Mucosa of stomach (tissue), 1 donor: ENCODE results near the gene C20orf204.
"Not testable (repeated sequence)": the region's sequence is repeated elsewhere in the genome, so short reads cannot be mapped to it uniquely, and the experiment has no call there.

Experiments used
- H3K27me3 ChIP-seq: one replicate; pipeline ENCODE4 v1.7.0; 2013; ENCODE audit warnings: mild to moderate bottlenecking, low read length; ENCODE audit not compliant: control insufficient read depth, insufficient read depth
- H3K36me3 ChIP-seq: one replicate; pipeline ENCODE4 v1.7.0; 2013; ENCODE audit warnings: low read length; ENCODE audit not compliant: control insufficient read depth, insufficient read depth
- H3K4me1 ChIP-seq: one replicate; pipeline ENCODE4 v1.7.0; 2013; ENCODE audit warnings: mild to moderate bottlenecking, low read length; ENCODE audit not compliant: control insufficient read depth, insufficient read depth
- H3K4me3 ChIP-seq: one replicate; pipeline ENCODE4 v1.7.0; 2013; ENCODE audit warnings: low read length
- H3K9ac ChIP-seq: one replicate; pipeline ENCODE4 v1.7.0; 2013; ENCODE audit warnings: mild to moderate bottlenecking, low read length, moderate library complexity
- H3K9me3 ChIP-seq: one replicate; pipeline ENCODE4 v1.7.0; 2013; ENCODE audit warnings: mild to moderate bottlenecking, low read length, moderate library complexity; ENCODE audit not compliant: control insufficient read depth
- donor health status: Pancreatic carcinoma.

C20orf204 gene

DNA sequence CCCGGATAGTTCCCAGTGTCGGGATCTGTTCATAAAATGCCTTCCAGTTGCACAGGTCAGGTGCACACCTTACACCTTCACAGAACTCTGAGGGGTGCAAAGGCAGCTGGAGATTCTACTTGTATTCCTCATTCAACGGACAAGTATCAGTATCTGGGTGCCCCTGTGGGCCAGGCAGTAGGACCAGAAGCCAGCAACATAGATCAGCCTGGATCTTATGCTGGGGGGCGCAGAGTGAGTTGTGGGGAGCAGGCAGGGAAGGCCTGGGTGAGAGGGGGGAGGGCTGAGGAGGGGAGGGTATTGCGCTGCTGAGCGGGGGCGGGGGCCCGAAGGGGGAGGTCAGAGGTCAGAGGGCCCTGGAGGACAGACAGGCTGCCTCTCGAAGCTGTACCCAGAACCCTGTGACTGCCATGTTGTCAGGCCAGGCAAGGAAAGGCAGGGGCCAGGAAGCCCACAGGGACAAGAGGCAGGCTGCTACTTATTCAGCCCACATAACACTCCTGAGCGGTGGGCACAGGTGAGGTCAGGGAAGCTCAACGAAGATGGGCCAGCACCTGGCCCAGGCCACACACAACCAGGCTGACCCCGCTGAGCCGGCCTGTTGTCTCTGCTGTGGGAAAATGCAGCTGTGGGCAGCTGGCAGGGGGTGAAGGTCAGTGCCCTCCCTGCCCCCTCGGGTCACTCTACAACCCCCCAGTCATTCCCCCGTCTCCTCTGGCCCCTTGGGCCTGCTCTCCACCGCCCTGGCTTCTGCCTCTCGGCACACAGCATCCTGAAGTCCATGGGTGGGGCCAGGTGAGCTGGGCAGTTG, 45.0 kb downstream of the C20orf204 start:
- Histone ChIP-seq H3K9ac (no peak overlapping the region), H3K36me3 (no peaks in the 10 kb centered on the region), H3K4me1 (peaks cover 21% of the 10 kb centered on the region), H3K4me3 (no peak overlapping the region), H3K27me3 (peaks cover 54% of the 10 kb centered on the region), H3K9me3 (no peaks in the 10 kb centered on the region)

DNA sequence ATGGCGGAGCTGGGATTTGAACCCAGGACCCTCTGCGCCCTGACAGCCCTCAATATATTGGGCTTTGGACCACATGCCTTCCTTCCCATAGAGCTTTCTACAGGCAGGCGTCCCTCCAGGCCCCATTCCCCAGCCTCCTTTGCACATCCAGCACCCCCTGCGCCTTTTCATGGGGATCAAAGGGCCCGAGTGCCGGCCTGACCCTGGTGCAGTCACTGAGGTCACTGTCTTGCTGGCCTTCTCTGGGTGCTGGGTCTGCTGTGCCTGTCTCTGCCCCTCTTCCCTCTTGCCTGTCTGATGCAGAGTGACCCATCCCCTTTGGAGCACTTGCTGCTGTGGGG, 45.6 kb downstream of the C20orf204 start:
- H3K27me3 ChIP-seq = peaks cover 58% of the 10 kb centered on the region

GRCh38 chr20:64082126-64082731, 46.2 kb downstream of the C20orf204 start:
- Histone ChIP-seq H3K9ac (no peak overlapping the region), H3K4me3 (no peak overlapping the region), H3K9me3 (no peaks in the 10 kb centered on the region), H3K27me3 (peaks cover 58% of the 10 kb centered on the region), H3K4me1 (peaks cover 21% of the 10 kb centered on the region), H3K36me3 (no peaks in the 10 kb centered on the region)

More for the DNA sequence above, 45.6 kb downstream of the C20orf204 start:
- H3K9ac ChIP-seq = no peak overlapping the region
- H3K9me3 ChIP-seq = no peaks in the 10 kb centered on the region
- peaks cover 21% of the 10 kb centered on the region for H3K4me1 ChIP-seq
- no peak overlapping the region for H3K4me3 ChIP-seq
- no peaks in the 10 kb centered on the region for H3K36me3 ChIP-seq

- Histone ChIP-seq H3K36me3 (no peaks in the 10 kb centered on the region), H3K4me1 (peaks cover 21% of the 10 kb centered on the region), H3K4me3 (no peak overlapping the region), H3K27me3 (peaks cover 58% of the 10 kb centered on the region), H3K9me3 (no peaks in the 10 kb centered on the region), H3K9ac (no peak overlapping the region)
Observed at GRCh38 chr20:64082820-64083377, 46.9 kb downstream of the C20orf204 start.

DNA sequence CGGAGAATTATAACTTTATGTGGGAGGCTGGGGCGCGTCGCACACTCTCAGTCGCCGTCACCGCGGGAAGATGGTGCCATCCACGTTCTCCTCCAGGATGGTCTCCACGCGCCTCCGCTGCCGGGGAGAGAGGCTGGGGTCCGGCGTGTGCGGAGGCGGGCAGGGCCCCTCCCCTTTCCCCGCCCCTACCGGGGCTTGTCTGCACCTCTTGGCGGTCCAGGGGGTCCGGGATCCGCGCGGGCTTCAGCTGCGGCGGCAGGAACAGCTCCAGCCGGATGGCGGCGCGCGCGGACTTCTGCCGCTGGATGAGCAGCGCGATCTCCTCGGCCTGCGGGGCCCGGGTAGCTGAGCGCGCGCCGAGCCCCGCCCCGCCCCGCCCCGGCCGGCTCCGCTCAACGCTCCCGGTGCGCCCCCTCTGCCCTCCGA, 47.4 kb downstream of the C20orf204 start:
- Histone ChIP-seq H3K27me3 (peaks cover 57% of the 10 kb centered on the region), H3K4me1 (peaks cover 18% of the 10 kb centered on the region), H3K4me3 (no peak overlapping the region), H3K9me3 (no peaks in the 10 kb centered on the region), H3K9ac (no peak overlapping the region), H3K36me3 (no peaks in the 10 kb centered on the region)

- H3K9ac ChIP-seq = no peak within 1 kb of the TSS
- peaks cover 50% of the 10 kb centered on the region for H3K27me3 ChIP-seq
- H3K36me3 ChIP-seq = no peaks in the 10 kb centered on the region
- peaks cover 12% of the 10 kb centered on the region for H3K4me1 ChIP-seq
- H3K4me3 ChIP-seq = no peak within 1 kb of the TSS
- no peaks in the 10 kb centered on the region for H3K9me3 ChIP-seq
Observed at GRCh38 chr20:64083804-64084684, 48.1 kb downstream of the C20orf204 start, which contains the start of gene LKAAEAR1. Gene LKAAEAR1 (minus strand): TSS chr20:64084398. CDS start chr20:64084219, 179 bp downstream.

DNA sequence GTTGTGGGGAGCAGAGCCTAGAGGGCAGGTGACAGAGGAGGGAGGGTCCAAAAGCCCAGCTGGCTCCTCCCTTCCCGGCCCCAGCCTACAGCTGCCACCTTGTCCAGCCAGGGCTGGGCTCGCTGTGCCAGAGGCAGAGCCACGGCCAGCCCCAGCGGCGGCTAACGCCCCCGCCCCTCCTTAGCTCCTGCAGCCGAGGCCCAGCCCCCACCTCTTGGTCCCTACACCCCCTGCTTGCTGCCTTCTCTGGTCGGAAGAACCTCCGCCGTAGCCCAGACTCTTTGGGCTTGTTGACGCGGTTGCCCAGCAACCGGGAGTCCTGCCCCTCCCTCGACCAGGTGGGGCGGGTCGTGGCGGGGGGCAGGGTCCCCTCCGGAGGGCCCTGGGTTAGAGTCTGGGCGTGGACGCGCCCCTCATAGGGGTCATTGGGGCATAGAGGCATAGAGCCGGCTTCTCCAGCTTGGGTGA, 48.7 kb downstream of the C20orf204 start:
- no peaks in the 10 kb centered on the region for H3K36me3 ChIP-seq
- H3K27me3 ChIP-seq = peaks cover 49% of the 10 kb centered on the region
- peaks cover 7% of the 10 kb centered on the region for H3K4me1 ChIP-seq
- no peak overlapping the region for H3K9ac ChIP-seq
- H3K4me3 ChIP-seq = no peak overlapping the region
- no peaks in the 10 kb centered on the region for H3K9me3 ChIP-seq

DNA sequence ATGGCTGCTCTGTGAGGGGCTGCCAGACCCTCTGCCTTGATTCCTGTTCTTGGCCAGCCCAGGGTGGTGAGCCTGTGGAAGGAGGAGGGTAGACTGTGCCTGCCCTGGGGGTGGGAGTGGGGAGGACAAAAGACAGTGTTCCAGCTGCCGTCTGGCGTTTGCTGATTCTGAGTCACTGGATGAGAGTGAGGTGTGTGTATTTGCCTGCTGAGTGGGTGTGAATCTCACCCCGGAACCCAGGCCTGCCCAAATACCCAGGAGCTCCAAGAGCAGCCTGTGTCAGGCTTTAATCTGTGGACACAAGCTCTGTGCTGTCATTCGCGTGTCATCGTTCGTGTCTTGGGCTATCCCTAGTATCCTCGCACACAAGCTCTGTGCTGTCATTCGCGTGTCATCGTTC, 50.8 kb downstream of the C20orf204 start:
- H3K4me3 ChIP-seq = no peak overlapping the region
- H3K4me1 ChIP-seq = peaks cover 7% of the 10 kb centered on the region
- H3K36me3 ChIP-seq = no peaks in the 10 kb centered on the region
- H3K27me3 ChIP-seq = peaks cover 42% of the 10 kb centered on the region
- H3K9me3 ChIP-seq = no peaks in the 10 kb centered on the region
- H3K9ac ChIP-seq = no peak overlapping the region

DNA sequence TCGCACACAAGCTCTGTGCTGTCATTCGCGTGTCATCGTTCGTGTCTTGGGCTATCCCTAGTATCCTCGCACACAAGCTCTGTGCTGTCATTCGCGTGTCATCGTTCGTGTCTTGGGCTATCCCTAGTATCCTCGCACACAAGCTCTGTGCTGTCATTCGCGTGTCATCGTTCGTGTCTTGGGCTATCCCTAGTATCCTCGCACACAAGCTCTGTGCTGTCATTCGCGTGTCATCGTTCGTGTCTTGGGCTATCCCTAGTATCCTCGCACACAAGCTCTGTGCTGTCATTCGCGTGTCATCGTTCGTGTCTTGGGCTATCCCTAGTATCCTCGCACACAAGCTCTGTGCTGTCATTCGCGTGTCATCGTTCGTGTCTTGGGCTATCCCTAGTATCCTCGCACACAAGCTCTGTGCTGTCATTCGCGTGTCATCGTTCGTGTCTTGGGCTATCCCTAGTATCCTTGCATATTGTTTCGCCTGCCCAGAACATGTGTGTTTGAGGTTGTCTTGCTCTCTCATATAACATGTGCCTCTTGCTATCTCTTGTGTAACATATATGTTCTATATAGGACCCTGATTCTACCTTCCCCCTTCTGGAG, 51.3 kb downstream of the C20orf204 start:
- H3K4me1 ChIP-seq = not testable (repeated sequence)

GRCh38 chr20:64088586-64088985, 52.6 kb downstream of the C20orf204 start:
- peaks cover 32% of the 10 kb centered on the region for H3K27me3 ChIP-seq
- H3K9me3 ChIP-seq, H3K36me3 ChIP-seq, H3K4me3 ChIP-seq, H3K4me1 ChIP-seq, H3K9ac ChIP-seq: not testable (repeated sequence)

More for the DNA sequence above, 51.3 kb downstream of the C20orf204 start:
- not testable (repeated sequence) for H3K9ac ChIP-seq, H3K36me3 ChIP-seq, H3K9me3 ChIP-seq, H3K4me3 ChIP-seq
- peaks cover 37% of the 10 kb centered on the region for H3K27me3 ChIP-seq
